Right cardiac atrium (tissue), 5 donors: Measurements from ENCODE around the gene FBXL16. TPM values are rescaled to one million over a fixed set of nuclear protein-coding genes. Genes with fewer than 3 reads are reported as not detected.

Source experiments
- ATAC-seq, 2 donors: fragments of 200-7000 bp; cut with Tn5 transposase; one replicate each; pipeline versions ENCODE4 v1.8.0 to v1.9.1; 2020; ENCODE audit warnings: moderate library complexity in 2 of 2, mild to moderate bottlenecking in 1 of 2
- DNase-seq, 3 donors: peaks; one replicate each; pipeline ENCODE4 v3.0.0-alpha.2; 2020
- H3K27ac ChIP-seq: one replicate; pipeline ENCODE4 v1.5.1; 2013; ENCODE audit warnings: mild to moderate bottlenecking, low read length, control low read depth, moderate library complexity
- H3K27me3 ChIP-seq: one replicate; pipeline ENCODE4 v1.6.1; 2013; ENCODE audit not compliant: control insufficient read depth, insufficient read depth
- H3K4me1 ChIP-seq: one replicate; pipeline ENCODE4 v1.6.1; 2013; ENCODE audit warnings: low read length; ENCODE audit not compliant: control insufficient read depth, insufficient read depth
- H3K4me3 ChIP-seq: one replicate; pipeline ENCODE4 v1.5.1; 2013; ENCODE audit warnings: low read length, control low read depth
- H3K9me3 ChIP-seq: one replicate; pipeline ENCODE4 v1.6.1; 2013; ENCODE audit warnings: low read length; ENCODE audit not compliant: control insufficient read depth
- WGBS: extraction: QIAGEN DNeasy Blood & Tissue Kit; methylation state at CpG from one replicate; pipeline ENCODE4 v1.1.7; 2013; 5-methylcytosine and 5-hydroxymethylcytosine counted together
- intact Hi-C, 4 donors: fragments of 100-400 bp; cut with DNase I; formaldehyde crosslinking; loops; one replicate each; pipeline versions ENCODE4 v1.11.0 to v1.14.0; 2022 to 2023
- polyA plus RNA-seq: library from polyadenylated mRNA; stranded (reverse); fragments of 200-250 nt; gene quantifications from one replicate; pipeline ENCODE4 v1.2.3, GENCODE V29; 2013
- total RNA-seq, 4 donors: library from RNA; stranded (reverse); fragmentation: NEBNext Ultra II Directional; extraction: Animal tissue kit (Norgen Biotek cat#: 25700); gene quantifications; one replicate each; pipeline ENCODE4 v1.2.1, GENCODE V29; 2021
- donor health status: healthy with polysubstance abuse.
- donor health status: DM: no; HTN: yes; CAD: no.
- donor health status: DM: no; HTN: no; CAD: no.
- donor health status: DM: no; HTN: yes; CAD: no; lungs with severe emphysema.
- donor health status: DM: yes; HTN: yes; CAD: no.

FBXL16 gene
- total and polyA plus RNA-seq, 5 donors, result 0.19 to 0.38 (median 0.34) TPM

DNA sequence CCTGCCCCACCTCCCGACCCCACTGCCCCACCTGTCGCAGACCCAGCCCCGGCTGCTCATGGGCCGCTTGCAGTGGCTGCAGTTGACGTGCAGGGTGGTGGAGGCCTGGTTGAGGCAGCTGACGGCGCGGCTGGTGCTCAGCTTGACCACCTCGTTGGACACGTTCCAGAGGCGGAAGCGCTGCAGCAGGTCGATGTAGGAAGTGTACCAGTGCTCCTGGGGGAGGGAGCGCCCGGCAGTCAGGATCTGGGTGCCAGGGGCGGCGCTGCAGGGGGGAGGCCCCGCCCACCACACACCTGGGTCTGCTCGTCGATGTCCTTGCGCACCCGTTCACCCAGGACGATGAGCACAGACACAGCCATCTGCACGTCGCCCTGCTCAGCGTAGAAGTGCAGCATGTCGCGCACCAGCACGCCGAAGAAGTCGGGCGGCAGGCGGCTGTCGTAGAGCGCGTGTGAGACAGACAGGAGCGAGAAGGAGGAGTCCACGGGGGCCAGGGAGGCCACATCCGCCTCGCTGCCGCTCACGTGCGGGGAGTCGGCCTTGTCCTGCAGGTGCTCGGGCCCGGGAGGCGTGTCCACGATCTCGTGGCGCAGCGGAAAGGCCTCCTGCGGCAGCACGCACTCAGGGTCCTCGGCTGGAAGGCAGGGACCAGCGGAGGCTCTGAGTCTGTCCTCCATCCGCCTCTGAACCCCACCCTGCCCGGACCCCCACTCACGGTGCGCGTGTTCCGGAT, 20.5 kb downstream of the FBXL16 start:
- WGBS, result 94% methylated on average over 61 of the region's 61 CpGs
- peak in 2 of 3 donors; percentile 78 to 80 for DNase-seq
- Histone ChIP-seq H3K4me3 (no peak overlapping the region), H3K27ac (no peak overlapping the region), H3K27me3 (no peaks in the 10 kb centered on the region), H3K4me1 (peaks cover 12% of the 10 kb centered on the region), H3K9me3 (no peaks in the 10 kb centered on the region)
- intact Hi-C loops, result no loop called here
- no peak for ATAC-seq

DNA sequence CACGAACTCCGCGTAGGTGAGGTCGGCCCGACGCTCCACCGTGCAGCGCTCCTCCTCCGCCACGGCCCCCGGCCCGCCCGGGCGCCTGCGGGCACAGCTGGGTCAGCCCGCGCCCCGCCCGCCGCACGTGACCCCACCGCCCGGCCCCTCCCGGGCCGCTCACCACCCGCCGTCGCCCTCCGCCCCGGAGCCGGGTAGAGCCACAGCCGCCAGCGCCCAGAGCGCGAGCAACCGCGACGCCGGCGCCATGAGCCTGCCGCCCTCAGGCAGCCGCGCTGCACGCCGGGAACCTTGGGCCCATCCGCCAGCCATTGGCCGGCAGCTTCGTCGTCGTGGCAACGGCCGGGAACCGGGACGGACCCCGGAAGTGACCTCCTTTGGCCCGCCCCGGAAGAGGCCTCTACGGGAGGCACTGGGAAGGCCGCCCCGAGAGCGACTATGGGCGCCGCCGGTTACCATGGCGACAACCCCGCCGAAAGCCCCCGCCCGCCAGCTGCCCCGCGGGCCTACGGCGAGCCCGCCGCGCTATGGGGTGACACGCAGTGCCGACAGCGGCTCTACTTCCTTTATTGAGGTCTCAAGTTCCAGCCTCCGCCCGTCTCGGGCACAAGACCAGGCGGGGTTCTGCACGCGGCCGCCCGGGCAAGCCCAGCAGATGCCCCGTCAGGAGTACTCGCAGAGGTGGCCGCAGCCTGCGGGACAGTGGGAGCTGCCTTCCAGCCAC, 21.4 kb downstream of the FBXL16 start, which contains the start of gene JMJD8:
JMJD8 (minus strand) TSS at position 264 of the 724 bp plus-strand sequence; CDS start at position 249, 15 bp downstream.
- H3K9me3 ChIP-seq, result no peaks in the 10 kb centered on the region
- intact Hi-C loops, result no loop called here
- H3K4me3 ChIP-seq, result peak within 1 kb of the TSS; percentile 52
- H3K27ac ChIP-seq, result peak within 1 kb of the TSS; percentile 14
- peak; percentile 75 to 76 for ATAC-seq
- WGBS, result 4% methylated on average over 91 of the region's 91 CpGs
- H3K4me1 ChIP-seq, result peaks cover 8% of the 10 kb centered on the region
- H3K27me3 ChIP-seq, result no peaks in the 10 kb centered on the region
- DNase-seq, result peak; percentile 99 to 100 (median 99)

DNA sequence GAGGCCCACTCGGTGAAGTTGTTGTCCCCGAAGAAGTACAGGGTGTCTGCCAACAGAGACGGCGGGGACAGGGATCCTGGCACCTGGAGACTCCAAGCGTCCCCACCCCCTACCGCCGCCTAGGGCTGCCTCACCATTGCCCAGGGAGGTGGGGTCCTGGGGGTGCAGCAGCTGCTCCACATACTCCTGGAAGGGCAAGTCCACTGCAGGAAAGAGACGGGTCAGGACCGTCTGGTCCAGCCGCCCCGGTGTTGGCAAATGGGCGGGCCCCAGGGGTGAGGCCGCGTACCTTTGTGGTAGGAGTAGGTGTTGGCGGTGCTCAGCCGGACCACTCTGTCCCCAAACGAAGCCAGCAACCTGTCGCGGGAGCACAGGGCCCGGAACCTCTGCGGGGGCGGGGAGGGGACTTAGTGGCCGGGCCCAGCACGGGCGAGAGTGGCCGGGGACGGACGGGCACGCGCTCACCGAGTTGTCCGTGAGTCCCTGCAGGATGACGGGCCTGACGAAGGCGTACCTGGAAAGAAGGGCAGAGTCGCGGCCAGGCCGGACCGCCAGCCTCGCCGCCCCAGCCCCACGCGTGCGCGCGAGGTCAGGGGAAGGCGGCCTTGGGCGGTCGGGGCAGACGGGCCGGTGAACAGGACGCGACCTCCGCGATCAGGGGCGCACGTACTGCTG, 22.1 kb downstream of the FBXL16 start:
- Histone ChIP-seq H3K9me3 (no peaks in the 10 kb centered on the region), H3K4me3 (peak overlapping the region; percentile 52), H3K27ac (no peak overlapping the region), H3K4me1 (peaks cover 7% of the 10 kb centered on the region), H3K27me3 (no peaks in the 10 kb centered on the region)
- intact Hi-C loops, result no loop called here
- ATAC-seq (no peak), DNase-seq (peak in 1 of 3 donors; percentile 73)
- whole genome bisulfite sequencing, result 15% methylated on average over 57 of the region's 57 CpGs

DNA sequence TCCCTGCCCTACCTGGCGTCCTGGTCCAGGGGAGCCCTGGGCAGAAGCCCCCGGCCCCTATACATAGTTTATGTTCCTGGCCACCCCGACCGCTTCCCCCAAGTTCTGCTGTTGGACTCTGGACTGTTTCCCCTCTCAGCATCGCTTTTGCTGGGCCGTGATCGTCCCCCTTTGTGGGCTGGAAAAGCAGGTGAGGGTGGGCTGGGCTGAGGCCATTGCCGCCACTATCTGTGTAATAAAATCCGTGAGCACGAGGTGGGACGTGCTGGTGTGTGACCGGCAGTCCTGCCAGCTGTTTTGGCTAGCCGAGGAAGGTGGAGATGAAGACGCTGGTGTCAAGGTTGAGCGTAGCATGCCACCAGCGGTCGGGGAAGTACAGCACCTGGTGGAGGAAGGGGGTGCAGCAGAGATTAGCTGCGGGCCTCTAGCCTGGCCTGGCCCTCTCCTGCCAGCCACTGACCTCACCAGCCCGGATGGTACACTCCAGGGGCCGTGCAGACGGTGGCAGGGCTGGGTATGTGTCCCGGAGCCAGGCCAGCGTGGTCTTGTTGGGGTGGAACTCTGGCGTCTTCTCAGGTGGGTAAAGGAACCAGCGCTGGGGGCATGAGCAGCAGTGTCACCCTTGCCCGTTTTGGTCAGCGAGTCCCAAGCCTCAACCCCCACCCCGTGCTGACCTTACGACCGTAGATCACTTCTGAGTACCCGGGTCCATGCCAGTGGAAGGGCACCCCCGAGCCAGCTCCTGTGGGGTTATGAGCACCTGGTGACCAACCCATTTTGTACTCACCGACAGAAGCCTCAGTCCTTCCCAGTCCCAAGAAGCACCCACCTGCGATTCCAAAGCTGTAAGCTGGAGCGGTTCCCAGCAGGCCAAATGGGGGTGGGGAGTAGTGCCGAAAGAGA, 22.9 kb downstream of the FBXL16 start:
- H3K27me3 ChIP-seq, result no peaks in the 10 kb centered on the region
- ATAC-seq (no peak), DNase-seq (peak in 1 of 3 donors; percentile 61)
- WGBS, result 84% methylated on average over 36 of the region's 36 CpGs
- H3K9me3 ChIP-seq, result no peaks in the 10 kb centered on the region
- no peak overlapping the region for H3K4me3 ChIP-seq
- intact Hi-C loops, result no loop called here
- no peak overlapping the region for H3K27ac ChIP-seq
- H3K4me1 ChIP-seq, result peaks cover 7% of the 10 kb centered on the region

- H3K27me3 ChIP-seq, result no peaks in the 10 kb centered on the region
- 73% methylated on average over 28 of the region's 28 CpGs for WGBS
- DNase-seq (peak in 2 of 3 donors; percentile 78 to 80), ATAC-seq (no peak)
- peaks cover 7% of the 10 kb centered on the region for H3K4me1 ChIP-seq
- no peak overlapping the region for H3K27ac ChIP-seq
- H3K4me3 ChIP-seq, result no peak overlapping the region
- intact Hi-C loops, result no loop called here
- H3K9me3 ChIP-seq, result no peaks in the 10 kb centered on the region
These were observed 23.7 kb downstream of the FBXL16 start for GRCh38 chr16:681746-682427.

- intact Hi-C loops, result no loop called here
- Histone ChIP-seq H3K4me1 (peaks cover 7% of the 10 kb centered on the region), H3K27ac (no peak overlapping the region)
These were observed 24.4 kb downstream of the FBXL16 start for GRCh38 chr16:680967-681745.

DNA sequence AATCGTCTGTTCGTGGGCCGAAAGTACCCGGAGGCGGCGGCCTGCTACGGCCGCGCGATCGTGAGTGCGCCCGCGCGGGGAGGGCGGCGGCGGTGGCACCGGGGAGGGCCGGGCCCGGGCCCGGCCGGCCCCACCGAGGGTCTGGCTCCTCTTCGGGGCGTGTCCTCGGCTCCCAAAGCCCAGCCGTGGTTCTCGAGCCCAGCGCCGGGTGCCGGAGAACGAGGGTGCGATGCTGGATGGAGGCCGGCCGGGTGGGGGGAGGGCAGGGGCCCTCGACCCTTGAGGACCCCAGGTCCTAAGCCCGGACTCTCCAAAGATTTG, 25.0 kb downstream of the FBXL16 start:
- intact Hi-C loops, result no loop called here
- peak overlapping the region; percentile 77 for H3K4me3 ChIP-seq
- no peaks in the 10 kb centered on the region for H3K27me3 ChIP-seq
- H3K4me1 ChIP-seq, result peaks cover 7% of the 10 kb centered on the region
- H3K27ac ChIP-seq, result peak overlapping the region; percentile 96
- ATAC-seq (no peak), DNase-seq (no peak)
- no peaks in the 10 kb centered on the region for H3K9me3 ChIP-seq
- under 1% methylated on average over 38 of the region's 38 CpGs for WGBS

More at GRCh38 chr16:680967-681745, 24.4 kb downstream of the FBXL16 start:
- no peak for ATAC-seq
- peak overlapping the region; percentile 77 for H3K4me3 ChIP-seq
- peak; percentile 67 to 84 (median 83) for DNase-seq
- 45% methylated on average over 44 of the region's 44 CpGs for WGBS
- no peaks in the 10 kb centered on the region for H3K9me3 ChIP-seq
- no peaks in the 10 kb centered on the region for H3K27me3 ChIP-seq

DNA sequence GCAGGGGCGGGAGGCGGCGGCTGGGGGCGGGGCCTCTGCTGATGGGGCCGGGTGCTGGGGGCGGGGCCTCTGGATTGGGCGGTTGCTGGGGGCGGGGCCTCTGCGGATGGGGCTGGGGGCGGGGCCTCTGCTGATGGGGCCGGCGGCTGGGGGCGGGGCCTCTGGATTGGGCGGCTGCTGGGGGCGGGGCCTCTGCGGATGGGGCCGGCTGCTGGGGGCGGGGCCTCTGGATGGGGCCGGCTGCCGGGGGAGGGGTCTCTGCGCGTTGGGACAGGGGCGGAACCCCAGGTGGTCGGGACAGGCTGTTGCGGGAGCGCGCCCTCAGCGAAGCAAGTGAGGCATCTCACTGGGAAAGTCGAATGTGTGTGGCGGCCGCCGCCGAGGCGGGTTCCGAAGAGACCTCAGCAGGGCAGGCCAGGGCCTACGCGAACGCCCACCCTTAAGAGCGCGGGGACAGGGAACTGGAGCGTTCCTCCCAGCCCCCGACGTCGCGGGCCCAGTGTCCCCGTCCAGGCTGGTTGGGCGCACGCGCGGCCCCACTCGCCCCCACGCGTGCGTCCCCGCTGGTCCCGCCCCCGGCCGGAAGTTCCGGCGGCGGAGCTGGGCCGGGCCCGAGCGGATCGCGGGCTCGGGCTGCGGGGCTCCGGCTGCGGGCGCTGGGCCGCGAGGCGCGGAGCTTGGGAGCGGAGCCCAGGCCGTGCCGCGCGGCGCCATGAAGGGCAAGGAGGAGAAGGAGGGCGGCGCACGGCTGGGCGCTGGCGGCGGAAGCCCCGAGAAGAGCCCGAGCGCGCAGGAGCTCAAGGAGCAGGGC, 25.6 kb downstream of the FBXL16 start, which contains the start of gene STUB1:
STUB1 (plus strand) TSS at position 597 of the 811 bp plus-strand sequence; CDS start at position 713, 116 bp downstream.
- Histone ChIP-seq H3K4me1 (peaks cover 7% of the 10 kb centered on the region), H3K27me3 (no peaks in the 10 kb centered on the region), H3K27ac (peak within 1 kb of the TSS; percentile 96), H3K9me3 (no peaks in the 10 kb centered on the region), H3K4me3 (peak within 1 kb of the TSS; percentile 77)
- ATAC-seq, result peak; percentile 69 to 71
- DNase-seq, result peak; percentile 89 to 96 (median 95)
- intact Hi-C loops, result no loop called here
- WGBS, result under 1% methylated on average over 91 of the region's 91 CpGs
